Astrocyte (in vitro differentiated cells and primary cell): ENCODE results near the gene SLC6A3. TPM values are rescaled to one million over a fixed set of nuclear protein-coding genes. Genes with fewer than 3 reads are reported as not detected.

Experiments used
- DNase-seq: peaks from one replicate; pipeline ENCODE4 v3.0.0-alpha.2; 2010; ENCODE audit warnings: low read depth
- FAIRE-seq: peaks from 2 replicates; lab custom pipeline; 2011; peaks lifted over from hg19 to GRCh38; lab: Jason Lieb, UNC
- H2AFZ ChIP-seq: 2 replicates; pipeline ENCODE4 v1.6.0; 2012; ENCODE audit warnings: low read depth, low read length, inconsistent platforms
- H3K27ac ChIP-seq: 2 replicates; pipeline ENCODE4 v1.5.1; 2011; ENCODE audit warnings: low read depth, low read length, inconsistent platforms
- H3K27me3 ChIP-seq: 2 replicates; pipeline ENCODE4 v1.6.0; 2011; ENCODE audit warnings: low read length, inconsistent platforms; ENCODE audit not compliant: insufficient read depth
- H3K36me3 ChIP-seq: 2 replicates; pipeline ENCODE4 v1.5.1; 2011; ENCODE audit warnings: low read length, inconsistent platforms; ENCODE audit not compliant: insufficient read depth
- H3K4me1 ChIP-seq: 2 replicates; pipeline ENCODE4 v1.5.1; 2011; ENCODE audit warnings: low read length, inconsistent platforms; ENCODE audit not compliant: insufficient read depth
- H3K4me2 ChIP-seq: 2 replicates; pipeline ENCODE4 v1.6.0; 2012; ENCODE audit warnings: low read length, inconsistent platforms
- H3K4me3 ChIP-seq: 2 replicates; pipeline ENCODE4 v1.5.1; 2011; ENCODE audit warnings: low read depth, mild to moderate bottlenecking, low read length, inconsistent platforms; ENCODE audit not compliant: insufficient read depth
- H3K79me2 ChIP-seq: 2 replicates; pipeline ENCODE4 v1.6.0; 2012; ENCODE audit warnings: mild to moderate bottlenecking, low read length, inconsistent platforms; ENCODE audit not compliant: insufficient read depth
- H3K9ac ChIP-seq: 2 replicates; pipeline ENCODE4 v1.6.0; 2012; ENCODE audit warnings: mild to moderate bottlenecking, low read length, inconsistent platforms
- H3K9me3 ChIP-seq: 2 replicates; pipeline ENCODE4 v1.5.1; 2012; ENCODE audit warnings: low read depth, mild to moderate bottlenecking, low read length, inconsistent platforms; ENCODE audit not compliant: insufficient read depth
- H4K20me1 ChIP-seq: 2 replicates; pipeline ENCODE4 v1.6.0; 2012; ENCODE audit warnings: low read length, inconsistent platforms; ENCODE audit not compliant: insufficient read depth
- H3K27ac Mint-ChIP-seq: one replicate; pipeline ENCODE4 v1.8.0; 2021; ENCODE audit warnings: mild to moderate bottlenecking, mixed read lengths; ENCODE audit not compliant: unreplicated experiment
- H3K27me3 Mint-ChIP-seq: one replicate; pipeline ENCODE4 v1.8.0; 2021; ENCODE audit warnings: low read depth, mixed read lengths; ENCODE audit not compliant: unreplicated experiment
- H3K36me3 Mint-ChIP-seq: one replicate; pipeline ENCODE4 v1.8.0; 2021; ENCODE audit warnings: low read depth, mixed read lengths; ENCODE audit not compliant: unreplicated experiment
- H3K4me1 Mint-ChIP-seq: one replicate; pipeline ENCODE4 v1.8.0; 2021; ENCODE audit warnings: low read depth, mixed read lengths; ENCODE audit not compliant: unreplicated experiment
- H3K4me3 Mint-ChIP-seq: one replicate; pipeline ENCODE4 v1.8.0; 2021; ENCODE audit warnings: mild to moderate bottlenecking, moderate library complexity, mixed read lengths; ENCODE audit not compliant: unreplicated experiment
- H3K9me3 Mint-ChIP-seq: one replicate; pipeline ENCODE4 v1.8.0; 2021; ENCODE audit warnings: mild to moderate bottlenecking, mixed read lengths; ENCODE audit not compliant: unreplicated experiment
- EZH2 ChIP-seq: IDR thresholded peaks from 2 replicates; pipeline ENCODE4 v1.6.1; 2012; ENCODE audit warnings: mild to moderate bottlenecking, low read length, inconsistent platforms; ENCODE audit not compliant: insufficient read depth
- total RNA-seq: library from RNA; stranded (reverse); gene quantifications from 2 replicates; pipeline ENCODE4 v1.2.1, GENCODE V29; 2021
- TF ChIP-seq, protein P1 (sequence below): IDR thresholded peaks from 2 replicates; pipeline ENCODE4 v1.5.1; 2011; ENCODE audit warnings: low read depth, mild to moderate bottlenecking, inconsistent platforms, low read length, moderate library complexity; ENCODE audit not compliant: insufficient read depth

Gene SLC6A3
- total RNA-seq, 1 donor from 2014 or later: 0.07 TPM

DNA sequence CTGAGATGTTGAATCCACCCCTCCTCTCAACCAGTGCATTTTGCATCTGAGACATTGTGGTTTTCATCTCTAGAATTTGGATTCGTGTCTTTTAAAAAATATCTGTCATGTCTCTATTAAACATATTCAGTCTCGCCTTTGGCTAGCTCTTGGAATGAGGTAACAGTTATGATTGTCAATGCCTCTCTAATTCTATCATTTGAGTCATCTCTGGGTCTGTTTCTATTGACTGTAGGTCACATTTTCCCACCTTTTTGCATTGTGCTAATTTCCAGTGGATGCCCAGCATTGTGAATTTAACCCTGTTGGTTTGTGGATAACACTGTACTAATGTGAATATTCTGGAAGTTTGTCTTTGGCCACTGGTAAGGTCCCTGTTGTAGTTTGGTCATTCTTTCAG, 8.4 kb upstream of the SLC6A3 start:
- H3K27me3 ChIP-seq: peaks cover 16% of the 10 kb centered on the region
- DNase-seq (no peak), FAIRE-seq (no peak)
- no peaks in the 10 kb centered on the region for H3K4me1 Mint-ChIP-seq
- H3K36me3 ChIP-seq: no peaks in the 10 kb centered on the region
- H4K20me1 ChIP-seq: no peaks in the 10 kb centered on the region
- peaks cover 21% of the 10 kb centered on the region for H3K36me3 Mint-ChIP-seq
- no peak for TF ChIP-seq EZH2
- TF ChIP-seq, protein P1, sequence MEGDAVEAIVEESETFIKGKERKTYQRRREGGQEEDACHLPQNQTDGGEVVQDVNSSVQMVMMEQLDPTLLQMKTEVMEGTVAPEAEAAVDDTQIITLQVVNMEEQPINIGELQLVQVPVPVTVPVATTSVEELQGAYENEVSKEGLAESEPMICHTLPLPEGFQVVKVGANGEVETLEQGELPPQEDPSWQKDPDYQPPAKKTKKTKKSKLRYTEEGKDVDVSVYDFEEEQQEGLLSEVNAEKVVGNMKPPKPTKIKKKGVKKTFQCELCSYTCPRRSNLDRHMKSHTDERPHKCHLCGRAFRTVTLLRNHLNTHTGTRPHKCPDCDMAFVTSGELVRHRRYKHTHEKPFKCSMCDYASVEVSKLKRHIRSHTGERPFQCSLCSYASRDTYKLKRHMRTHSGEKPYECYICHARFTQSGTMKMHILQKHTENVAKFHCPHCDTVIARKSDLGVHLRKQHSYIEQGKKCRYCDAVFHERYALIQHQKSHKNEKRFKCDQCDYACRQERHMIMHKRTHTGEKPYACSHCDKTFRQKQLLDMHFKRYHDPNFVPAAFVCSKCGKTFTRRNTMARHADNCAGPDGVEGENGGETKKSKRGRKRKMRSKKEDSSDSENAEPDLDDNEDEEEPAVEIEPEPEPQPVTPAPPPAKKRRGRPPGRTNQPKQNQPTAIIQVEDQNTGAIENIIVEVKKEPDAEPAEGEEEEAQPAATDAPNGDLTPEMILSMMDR: no peak
- H3K4me3 ChIP-seq: no peak overlapping the region
- peaks cover 31% of the 10 kb centered on the region for H3K9me3 ChIP-seq
- H2AFZ ChIP-seq: no peak overlapping the region
- H3K4me2 ChIP-seq: no peak overlapping the region
- no peak overlapping the region for H3K4me3 Mint-ChIP-seq
- no peaks in the 10 kb centered on the region for H3K79me2 ChIP-seq
- no peak overlapping the region for H3K9ac ChIP-seq
- H3K27ac Mint-ChIP-seq: no peak overlapping the region
- no peaks in the 10 kb centered on the region for H3K4me1 ChIP-seq
- H3K27ac ChIP-seq: no peak overlapping the region
- H3K9me3 Mint-ChIP-seq: peaks cover 46% of the 10 kb centered on the region
- peaks cover 40% of the 10 kb centered on the region for H3K27me3 Mint-ChIP-seq

GRCh38 chr5:1449081-1449630, 3.9 kb upstream of the SLC6A3 start:
- no peak overlapping the region for H3K4me3 Mint-ChIP-seq
- H3K27me3 Mint-ChIP-seq: peaks cover 61% of the 10 kb centered on the region
- H3K9me3 ChIP-seq: peaks cover 6% of the 10 kb centered on the region
- no peaks in the 10 kb centered on the region for H3K79me2 ChIP-seq
- no peak for DNase-seq
- no peaks in the 10 kb centered on the region for H3K4me1 Mint-ChIP-seq
- H4K20me1 ChIP-seq: no peaks in the 10 kb centered on the region
- H3K4me3 ChIP-seq: no peak overlapping the region
- peaks cover 28% of the 10 kb centered on the region for H3K9me3 Mint-ChIP-seq
- FAIRE-seq: no peak
- no peaks in the 10 kb centered on the region for H3K4me1 ChIP-seq
- peaks cover 36% of the 10 kb centered on the region for H3K27me3 ChIP-seq
- H3K36me3 Mint-ChIP-seq: peaks cover 6% of the 10 kb centered on the region
- H3K4me2 ChIP-seq: no peak overlapping the region
- TF ChIP-seq, protein P1: no peak
- no peak for TF ChIP-seq EZH2
- H3K9ac ChIP-seq: no peak overlapping the region
- H3K27ac ChIP-seq: no peak overlapping the region
- H3K27ac Mint-ChIP-seq: no peak overlapping the region
- no peaks in the 10 kb centered on the region for H3K36me3 ChIP-seq
- no peak overlapping the region for H2AFZ ChIP-seq

GRCh38 chr5:1448511-1449011, 3.3 kb upstream of the SLC6A3 start:
- H3K4me2 ChIP-seq: no peak overlapping the region
- Mint-ChIP-seq H3K27ac (no peak overlapping the region), H3K9me3 (peaks cover 25% of the 10 kb centered on the region), H3K27me3 (peaks cover 66% of the 10 kb centered on the region), H3K36me3 (peaks cover 5% of the 10 kb centered on the region), H3K4me3 (no peak overlapping the region), H3K4me1 (no peaks in the 10 kb centered on the region)
- DNase-seq (no peak), FAIRE-seq (no peak)
- TF ChIP-seq, protein P1: no peak
- no peak for TF ChIP-seq EZH2
- no peaks in the 10 kb centered on the region for H4K20me1 ChIP-seq
- H3K4me3 ChIP-seq: no peak overlapping the region
- no peak overlapping the region for H3K27ac ChIP-seq
- H3K27me3 ChIP-seq: peaks cover 42% of the 10 kb centered on the region
- H3K36me3 ChIP-seq: no peaks in the 10 kb centered on the region
- no peaks in the 10 kb centered on the region for H3K9me3 ChIP-seq
- no peaks in the 10 kb centered on the region for H3K79me2 ChIP-seq
- no peaks in the 10 kb centered on the region for H3K4me1 ChIP-seq
- no peak overlapping the region for H3K9ac ChIP-seq
- H2AFZ ChIP-seq: no peak overlapping the region
